GM18520 (cell line): ENCODE data around the gene DISC1.

Source experiments
- ATAC-seq: cut with Tn5 transposase; IDR thresholded peaks from one replicate; pipeline ENCODE4 v1.9.1; 2021; ENCODE audit not compliant: unreplicated experiment

DISC1 gene

DNA sequence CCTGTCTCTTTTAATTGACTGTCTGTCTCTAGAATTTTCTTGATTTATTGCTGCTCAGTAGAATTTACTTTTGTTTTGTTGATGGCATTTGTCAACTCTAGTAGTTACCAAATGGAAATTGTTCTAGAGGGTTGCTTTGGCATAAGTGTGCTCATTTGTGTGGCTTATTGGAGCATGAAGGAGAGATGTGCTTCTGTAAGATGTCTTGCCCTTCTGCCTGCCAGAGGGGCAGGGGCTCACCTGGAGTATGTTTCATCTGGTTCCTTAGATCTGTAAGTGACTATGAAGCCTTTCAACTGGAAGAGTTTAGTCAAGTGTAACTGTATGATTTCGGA lies 345.5 kb downstream of the DISC1 start:
- ATAC-seq: no peak

DNA sequence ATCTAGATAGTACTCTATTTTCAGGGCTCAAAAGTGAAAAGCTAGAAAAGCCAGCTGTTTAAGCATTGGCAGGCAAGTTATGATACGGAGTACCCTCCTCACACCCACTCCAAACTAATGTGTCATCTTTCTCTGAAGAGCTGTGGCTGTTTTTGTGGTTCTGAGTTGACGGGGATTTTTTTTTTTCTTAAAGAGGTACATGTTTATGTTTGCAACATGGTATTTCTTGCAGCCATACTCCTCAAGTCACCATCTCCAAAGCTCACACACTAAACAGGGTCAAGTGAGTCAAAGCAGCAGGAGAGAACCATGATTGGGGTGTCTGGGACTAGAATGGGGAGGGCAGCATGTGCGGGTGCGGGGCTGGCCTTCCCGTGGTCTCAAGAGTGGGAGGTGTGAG lies 347.2 kb downstream of the DISC1 start:
- ATAC-seq: no peak

DNA sequence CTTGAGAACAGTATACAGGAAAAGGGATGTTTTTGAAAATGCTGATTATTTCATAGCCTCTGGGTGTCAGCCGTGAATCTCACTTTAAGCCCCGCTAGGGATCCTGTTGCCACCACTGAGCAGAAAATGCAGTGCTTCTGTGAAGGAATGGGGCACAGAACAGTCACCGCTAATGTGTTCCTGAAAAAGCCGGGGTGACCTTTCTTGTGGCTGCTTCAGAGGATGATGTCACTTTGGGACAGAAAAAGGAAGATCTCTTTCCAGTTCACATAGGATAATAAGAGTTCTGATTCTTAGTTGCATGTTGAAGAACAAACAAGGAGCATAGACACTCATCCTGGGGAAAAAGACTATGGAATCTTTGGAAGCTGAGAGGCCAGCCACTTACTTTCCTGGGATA lies 349.6 kb downstream of the DISC1 start:
- no peak for ATAC-seq

DNA sequence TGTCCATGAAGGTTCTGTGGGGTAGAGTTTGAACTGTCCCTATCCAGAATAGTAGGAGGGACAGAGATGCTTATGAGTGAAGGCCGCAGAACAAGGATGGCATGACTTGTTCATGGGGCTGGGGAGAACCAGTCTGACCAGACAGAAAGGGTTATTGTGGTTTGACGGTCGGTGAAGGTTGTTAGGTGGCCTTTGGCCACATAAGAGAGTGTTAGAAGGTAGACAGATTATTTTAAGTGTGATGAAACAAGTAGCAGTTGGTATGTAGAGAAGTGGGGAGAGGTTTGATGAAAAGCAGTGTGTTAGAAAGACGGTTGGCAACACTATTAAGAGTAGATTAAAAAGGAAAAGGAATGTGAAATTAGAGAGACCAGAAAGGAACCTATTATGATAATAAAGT lies 355.1 kb downstream of the DISC1 start:
- ATAC-seq: no peak

DNA sequence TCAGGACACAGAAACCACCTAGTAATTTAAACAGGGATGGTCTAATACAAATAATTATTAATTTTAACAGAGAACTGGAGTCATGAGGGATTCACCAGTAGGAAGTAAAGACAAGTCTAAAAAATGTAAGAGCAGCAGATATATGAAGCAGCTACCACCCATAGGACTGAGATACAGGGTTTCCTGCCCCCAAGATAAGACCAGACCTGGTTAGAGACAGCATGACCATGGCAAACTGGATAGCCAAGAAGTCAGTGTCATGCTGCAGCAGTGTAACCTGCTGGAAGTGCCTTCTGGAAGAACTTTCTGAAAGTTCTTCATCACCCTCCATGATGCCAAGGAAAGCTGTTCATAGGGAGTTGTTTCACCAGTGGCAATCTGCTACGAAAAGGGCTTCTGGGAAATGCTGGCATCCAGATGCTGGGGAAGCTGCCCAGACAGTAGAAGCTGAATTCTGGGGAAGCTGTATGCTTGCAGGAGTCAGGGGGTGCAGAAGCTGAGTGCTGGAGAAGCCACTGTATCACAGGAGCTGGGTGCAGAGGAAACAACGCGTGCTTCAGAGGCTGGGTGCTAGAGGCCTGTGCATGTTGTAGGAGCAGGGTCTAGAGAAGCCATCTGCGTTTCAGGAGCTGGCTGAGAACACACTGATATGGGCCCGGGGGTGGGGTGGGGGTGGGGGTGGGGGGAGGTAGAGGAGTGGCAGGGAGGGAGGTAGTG lies 356.4 kb downstream of the DISC1 start:
- ATAC-seq: no peak

DNA sequence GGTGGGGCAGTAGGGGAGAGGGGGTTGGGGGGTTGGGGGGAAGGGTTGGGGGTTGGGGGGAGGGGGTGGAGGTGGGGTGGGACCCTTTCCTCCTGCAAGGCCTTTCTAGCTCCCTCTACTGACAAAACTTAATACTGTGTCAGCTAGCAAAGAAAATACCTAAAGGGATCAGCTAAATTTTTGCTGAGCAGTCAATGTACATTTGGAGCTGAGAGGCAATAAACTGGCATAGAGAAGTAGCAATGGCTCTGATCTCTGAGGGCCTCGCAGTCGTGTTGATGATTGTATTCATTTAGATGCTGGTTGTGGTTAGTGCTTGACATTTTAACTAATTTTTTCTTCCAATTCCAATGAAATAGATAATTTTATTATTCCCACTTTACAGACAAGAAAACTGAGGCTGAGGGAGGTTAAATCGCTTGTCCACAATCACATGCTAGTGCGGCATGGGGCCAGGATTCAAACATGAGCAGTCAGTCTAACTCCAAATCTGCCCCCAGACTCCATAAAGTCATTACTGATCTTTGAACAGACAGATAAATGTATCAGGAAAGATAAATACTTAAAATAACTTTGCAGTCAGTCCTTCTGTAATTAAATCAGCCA lies 357.1 kb downstream of the DISC1 start:
- no peak for ATAC-seq

DNA sequence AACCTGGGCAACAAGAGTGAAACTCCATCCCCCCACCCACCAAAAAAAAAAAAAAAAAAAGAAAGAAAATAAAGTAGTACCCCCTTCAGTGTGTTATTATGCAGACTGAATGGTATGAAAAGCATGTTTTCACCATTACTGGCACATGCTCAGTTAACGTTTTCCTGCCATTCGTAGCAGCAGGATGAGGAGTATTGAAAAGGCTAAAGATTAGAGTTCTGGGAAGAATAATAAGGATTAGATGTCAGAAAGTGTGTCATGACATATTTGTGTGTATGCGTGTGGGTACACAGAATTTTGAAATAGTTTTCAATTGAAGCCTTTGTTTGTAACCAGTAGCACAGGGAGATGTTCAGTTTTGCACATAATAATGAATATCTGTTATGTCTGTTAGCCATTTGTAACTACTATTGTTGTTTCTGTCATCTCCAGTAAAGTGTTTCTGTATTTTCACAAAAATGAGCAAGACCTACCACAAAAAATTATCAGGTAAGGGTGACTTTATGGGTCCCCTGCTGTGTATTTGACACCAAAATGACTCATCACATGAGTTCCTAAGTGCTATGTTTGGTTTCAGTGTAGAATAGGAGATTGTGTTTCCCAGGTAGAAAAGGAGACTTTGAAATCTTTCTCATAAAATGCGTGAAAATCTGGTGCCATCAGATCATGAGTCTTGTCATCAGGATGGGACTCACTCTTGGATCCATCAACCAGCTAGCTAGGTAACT lies 358.9 kb downstream of the DISC1 start:
- ATAC-seq: no peak

DNA sequence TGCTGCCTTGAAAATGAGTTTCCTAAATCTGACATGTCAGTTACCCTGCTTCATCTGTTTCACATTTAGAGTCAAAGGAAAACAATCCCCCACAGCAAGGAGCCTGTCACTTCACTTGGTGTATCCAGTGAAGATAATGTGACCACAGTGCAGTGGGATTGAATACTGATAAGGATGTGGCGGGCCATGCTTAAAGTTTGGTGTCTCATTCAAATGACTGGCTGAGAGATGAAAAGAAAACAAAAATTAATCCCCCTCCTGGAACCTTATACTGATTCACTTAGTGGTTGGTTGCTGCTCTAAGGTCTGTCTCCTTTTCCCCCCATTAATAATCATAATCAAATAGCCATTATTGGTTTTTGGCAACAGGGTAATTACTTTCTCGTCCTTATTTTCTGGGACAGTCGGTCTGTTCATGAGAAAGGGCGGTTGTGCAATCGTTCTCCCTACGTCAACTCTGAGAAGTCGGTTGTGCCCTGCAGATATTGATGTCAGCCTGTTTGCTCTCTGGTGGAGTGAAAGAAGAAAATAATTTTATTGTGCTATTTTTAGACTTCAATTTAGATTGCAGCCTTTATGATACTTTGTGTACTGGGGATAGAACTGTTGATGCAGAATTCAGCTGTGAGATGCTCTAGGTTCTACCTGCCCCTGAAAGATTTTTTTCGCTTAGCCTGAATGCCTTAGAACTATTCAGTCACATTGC lies 360.2 kb downstream of the DISC1 start:
- ATAC-seq: no peak

DNA sequence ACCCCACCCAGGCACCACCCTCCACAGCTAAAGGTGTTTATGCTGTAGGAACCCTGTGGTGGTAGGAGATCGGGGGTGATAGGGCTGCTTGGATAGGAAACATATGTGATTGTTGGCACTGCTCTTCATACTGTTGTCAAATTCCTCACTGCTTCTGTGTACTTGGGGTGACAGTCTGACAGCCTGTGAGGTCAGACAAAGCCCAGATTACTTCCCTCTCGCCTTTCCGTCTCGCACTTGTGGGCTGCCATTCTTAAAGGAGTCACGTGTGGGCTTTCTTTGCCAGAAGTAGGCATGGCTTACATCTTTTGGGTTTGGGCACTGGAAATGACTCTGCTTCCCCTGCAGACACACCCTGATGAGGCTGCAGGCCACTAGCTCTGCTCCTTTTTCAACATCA lies 363.8 kb downstream of the DISC1 start:
- no peak for ATAC-seq

DNA sequence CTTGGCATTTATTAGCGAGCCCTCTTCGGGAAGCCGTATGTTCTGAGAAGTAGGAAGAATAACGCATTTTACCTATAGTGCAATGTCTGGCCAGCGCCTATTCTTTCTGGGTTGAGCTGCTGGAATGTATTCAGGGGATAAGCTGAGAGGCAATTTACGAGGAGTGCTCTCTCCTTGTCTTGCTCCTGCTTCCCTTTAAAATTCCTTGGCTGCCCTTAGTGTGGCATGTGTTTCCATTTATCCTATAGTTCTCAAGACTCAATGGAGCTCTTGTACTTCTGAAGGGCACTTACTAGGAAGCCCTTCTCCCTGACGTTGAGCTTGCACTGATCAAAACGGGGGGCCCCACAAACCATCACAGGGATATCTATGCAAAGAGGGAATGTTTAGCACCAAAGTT lies 364.6 kb downstream of the DISC1 start:
- no peak for ATAC-seq

DNA sequence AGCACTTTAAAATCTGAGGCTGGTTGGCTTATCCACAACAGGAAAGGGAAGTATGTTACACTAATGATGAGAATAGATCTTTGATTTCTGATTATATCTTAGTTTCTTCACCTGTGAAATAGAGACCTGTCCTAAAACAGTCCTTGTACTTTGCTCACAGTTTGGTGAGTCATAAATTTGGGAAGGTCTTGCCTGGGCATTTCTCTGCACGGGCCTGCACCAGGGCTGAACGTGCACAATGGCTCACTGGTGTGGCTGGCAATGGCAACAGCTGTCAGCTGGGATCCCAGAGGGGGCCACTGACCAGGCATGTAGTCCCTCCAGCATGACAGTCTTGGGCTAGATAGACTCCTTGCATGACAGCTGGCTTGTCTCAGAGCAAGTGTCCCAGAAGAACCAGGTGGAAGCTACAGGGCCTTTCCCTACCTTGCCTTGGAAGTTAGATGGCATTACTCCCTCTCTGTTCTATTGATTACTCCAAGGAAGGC lies 367.4 kb downstream of the DISC1 start:
- ATAC-seq: no peak

DNA sequence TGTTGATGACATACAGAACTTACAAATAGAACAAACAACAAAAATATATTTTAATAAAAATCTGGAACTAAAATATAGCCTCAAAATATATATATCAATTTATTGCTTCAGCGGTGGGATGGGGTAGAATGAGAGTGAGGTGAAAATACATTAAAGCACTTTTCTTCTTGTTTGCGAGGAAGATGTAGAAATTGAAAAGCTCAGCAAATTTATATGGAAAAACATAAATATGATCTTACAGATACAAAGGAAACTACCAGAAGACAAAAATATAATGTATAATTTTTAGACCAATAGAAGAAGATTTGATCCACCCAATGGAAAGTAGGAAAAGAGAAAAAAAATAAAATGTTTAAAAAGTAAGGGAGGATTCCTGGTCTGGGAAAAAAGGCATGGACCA lies 372.2 kb downstream of the DISC1 start:
- ATAC-seq: no peak

DNA sequence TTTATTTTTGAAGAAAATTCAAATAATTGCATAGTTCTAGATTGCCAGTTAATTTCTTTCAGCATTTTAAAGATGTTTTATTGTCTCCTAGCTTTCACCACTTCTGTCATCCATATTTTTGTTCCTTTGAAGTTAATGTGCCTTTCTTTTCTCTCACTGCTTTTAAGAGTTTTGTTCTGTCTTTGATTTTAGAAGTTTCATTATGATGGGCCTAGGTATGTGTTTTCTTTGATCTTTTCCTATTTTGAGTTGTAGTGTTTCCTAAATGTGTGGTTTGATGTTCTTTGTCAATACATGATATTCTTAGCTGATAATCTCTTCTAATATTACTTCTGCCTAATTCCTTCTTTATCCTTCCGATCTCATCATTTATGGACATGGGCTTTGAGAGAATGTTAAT lies 378.7 kb downstream of the DISC1 start:
- ATAC-seq: no peak

DNA sequence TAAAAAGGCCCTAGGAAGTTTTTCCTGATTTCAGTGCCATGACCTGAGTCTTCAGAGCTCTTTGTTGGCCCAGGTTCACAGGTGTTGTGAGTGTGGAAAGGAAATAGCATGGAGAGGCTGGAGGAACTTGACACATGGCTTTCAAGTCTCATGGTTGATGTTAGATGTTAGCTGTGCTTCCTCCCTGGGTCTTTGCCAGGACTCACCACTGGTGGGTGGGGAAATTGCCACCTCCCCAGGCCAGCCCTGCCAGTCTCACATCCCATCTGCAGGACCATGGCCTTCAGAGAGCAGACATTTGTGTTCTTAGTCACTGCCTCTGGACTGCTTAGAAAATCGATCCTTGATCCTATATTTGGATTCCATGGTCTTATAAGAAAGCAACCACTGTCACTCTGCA lies 383.2 kb downstream of the DISC1 start:
- ATAC-seq: no peak

DNA sequence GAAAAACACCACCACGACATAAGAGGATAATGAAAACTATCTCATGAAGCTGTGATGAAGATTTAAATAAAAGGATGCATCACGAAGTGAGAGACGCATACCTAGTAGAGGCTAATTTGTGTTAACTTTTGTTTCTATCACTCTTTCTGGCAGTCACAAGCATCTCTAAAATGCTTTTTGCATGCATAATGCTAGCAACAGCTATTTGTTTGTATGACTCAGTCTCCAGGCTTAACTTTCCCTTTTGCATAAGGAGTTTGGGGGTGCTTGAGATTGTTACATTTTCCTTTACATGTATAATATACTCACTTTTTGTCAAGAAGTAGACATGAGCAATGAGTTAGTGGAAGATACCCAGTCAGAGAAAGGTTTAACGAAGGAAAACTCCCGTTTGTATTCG lies 385.4 kb downstream of the DISC1 start:
- no peak for ATAC-seq

DNA sequence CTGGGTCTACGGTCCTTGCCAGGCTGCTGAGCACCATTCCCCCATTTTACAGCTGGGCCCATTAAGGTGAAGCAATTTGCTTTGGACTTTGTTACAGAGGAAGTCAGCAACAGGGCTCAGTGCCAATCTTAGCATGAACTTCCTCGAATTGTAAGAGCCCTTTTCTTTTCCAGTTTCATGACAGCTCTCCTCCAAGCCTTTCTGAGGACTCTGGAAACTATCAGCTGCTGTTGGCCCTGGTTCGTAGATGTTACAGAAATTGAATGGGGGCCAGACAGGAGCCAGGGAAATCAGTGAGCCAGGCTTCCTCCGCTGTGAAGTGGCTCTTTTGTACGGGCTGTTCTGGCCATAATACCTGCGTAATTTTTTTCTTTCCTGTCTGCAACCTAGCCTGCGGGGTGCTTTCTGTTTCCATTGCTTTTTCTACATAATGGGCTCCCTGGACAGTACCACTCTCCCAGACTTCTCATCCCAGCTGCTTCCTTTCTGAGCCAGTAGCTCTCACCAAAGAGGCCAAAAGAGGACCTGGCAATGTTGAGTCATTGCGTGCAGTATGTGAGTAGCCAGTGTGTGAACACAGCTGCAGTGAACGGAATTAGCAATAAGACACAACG lies 386.3 kb downstream of the DISC1 start:
- ATAC-seq: no peak

DNA sequence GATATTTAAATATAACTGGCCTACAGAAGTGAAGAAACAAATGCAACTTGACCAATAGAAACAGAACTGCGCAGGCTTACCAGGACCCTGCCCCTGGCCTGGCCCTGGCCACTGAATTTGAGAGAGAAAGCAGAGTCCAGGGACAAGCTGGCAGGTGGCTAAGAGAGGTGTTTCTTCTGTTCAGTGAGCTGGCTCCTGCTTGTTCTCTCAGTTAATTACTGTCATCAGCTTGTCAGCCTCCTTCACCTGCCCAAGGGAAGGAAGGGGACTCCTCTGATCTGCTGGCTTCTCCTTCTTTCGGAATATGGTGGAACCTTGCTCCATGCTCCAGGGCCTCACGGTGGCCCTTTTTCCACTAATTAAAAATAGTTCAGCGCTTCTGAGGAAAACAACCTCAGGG lies 388.4 kb downstream of the DISC1 start:
- ATAC-seq: no peak

DNA sequence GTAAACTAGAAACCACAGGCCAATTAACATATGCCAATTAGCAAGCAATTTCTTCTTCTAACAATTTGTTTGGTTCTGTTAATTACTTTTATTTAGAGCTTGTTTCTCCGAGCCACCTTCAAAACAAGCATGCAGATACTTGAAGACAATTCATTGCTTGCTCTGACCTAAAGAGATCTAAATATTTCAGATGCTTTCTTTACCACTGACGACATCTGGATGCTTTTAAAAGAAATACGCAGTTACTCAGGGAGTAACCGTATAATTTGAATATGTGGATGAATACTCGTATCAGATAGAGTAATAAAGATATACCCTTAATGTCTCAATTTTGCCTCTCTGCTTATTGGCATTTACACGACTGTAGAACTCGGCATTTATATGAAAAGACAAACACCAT lies 390.0 kb downstream of the DISC1 start:
- ATAC-seq: no peak

DNA sequence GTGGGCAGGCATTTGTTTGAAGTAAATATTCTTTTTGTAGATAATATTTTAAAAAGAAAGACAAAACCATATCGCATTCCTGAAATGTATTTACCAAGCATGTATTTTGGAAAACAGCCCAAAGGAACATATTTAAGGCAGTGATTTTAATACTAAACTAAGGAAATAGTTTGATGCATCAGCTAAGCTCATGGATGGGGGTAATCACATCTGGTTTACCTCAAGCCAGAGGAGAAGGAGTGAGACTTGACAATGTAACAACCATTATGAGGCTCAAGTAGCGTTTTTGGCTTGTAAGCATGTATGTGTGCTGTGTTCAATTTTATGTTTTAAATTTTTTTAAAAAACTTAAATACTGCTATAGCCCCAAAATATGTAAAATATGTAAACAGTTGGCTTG lies 390.5 kb downstream of the DISC1 start:
- ATAC-seq: no peak

DNA sequence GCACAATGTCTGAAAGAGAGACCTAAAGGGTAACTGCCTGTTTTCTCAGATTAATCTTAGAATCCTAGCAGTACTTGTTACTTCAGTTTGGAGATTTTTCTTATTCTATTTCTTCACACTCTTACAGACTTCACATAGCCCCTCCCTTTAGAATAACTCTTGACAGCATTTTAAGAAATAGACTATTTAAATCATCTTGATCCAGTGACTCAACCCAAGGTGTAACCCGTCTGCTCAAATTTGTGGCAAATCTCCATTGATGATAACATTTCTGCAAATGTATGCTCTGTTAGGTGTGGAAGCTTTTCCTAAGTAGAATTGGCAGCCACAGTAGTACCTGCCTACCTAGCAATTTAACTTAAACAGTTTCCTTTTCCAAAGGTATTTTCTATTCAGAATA lies 391.2 kb downstream of the DISC1 start:
- no peak for ATAC-seq

DNA sequence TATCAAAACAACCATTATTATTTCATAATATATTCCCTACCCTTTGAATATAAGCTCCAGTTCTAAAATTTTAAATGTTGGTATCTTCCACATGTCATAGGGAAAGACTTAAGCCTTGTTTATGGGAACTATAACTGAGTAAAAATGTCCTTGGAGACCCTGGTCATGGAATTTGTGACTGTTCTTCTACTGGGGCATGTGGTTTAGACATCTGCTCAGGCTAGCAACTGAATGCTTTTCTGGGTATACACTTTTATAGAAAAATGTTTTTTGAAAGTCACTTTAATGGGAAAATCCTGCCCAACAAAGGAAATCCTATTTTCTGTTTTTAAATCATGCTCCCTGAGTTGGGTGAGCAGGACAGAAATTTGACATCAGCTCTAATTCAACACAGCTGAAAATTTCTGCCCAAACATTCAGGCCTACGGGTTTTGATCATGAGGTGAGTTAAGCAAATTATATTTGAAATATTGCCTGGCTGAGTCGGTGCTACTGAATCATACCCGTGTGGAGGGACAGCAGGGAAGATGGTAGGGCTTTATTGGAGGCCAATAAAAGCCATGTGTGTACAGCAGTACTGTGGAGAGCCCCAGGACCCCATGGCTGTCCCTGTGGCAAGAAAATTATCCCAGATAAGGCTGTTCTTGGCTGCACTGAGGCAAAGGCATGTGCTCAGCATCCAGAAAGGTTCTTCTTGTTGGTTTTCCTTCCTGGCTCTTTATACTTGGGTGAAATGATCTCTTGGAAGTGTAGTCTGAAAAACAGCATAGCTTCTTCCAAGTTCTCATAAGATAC lies 391.8 kb downstream of the DISC1 start:
- no peak for ATAC-seq
